IPS DF 19.7 (cell line): Measurements from ENCODE around the gene ADGRV1.

Experiments
- DNase-seq: peaks from one replicate; pipeline ENCODE4 v3.0.0-alpha.2; 2013; ENCODE audit warnings: low read depth, low spot score

Gene ADGRV1

DNA sequence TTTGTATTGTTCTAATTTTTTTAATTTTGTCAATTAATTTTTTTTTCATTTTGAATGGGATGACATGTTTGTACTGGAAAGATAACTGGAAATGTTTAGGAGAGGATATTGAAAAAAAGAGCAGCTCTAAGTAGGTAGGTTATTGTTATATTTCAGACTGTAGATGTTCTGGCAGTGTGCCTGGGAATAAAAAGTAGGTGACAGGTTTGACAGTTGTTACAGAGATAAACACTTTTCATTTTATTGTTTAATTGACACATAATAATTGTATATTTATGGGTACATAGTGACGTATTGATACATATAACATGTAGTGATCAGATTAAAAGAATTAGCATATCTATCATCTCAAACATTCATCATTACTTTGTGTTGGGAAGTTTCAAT, 545.5 kb downstream of the ADGRV1 start:
- DNase-seq, result no peak

- DNase-seq, result no peak
Observed at GRCh38 chr5:91106842-91107511, 548.4 kb downstream of the ADGRV1 start.

DNA sequence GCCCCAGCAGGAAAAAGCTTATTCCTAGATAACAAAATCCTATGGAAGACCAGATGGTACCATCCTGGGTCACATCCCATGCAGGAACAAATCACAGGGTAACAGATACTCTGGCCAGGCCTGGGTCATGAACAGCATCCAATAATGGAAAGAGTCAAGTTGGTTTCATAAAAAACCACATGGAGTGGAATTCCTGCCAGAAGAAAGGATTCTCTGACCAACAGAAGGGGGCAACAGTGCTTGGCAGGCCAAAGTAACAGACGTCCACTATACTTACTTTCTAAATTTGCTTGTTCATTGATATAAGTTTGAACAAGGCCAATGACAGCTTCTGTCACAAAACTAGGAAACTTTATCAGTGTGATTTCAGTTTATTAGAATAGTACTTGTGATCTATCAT, 551.0 kb downstream of the ADGRV1 start:
- DNase-seq, result no peak

DNA sequence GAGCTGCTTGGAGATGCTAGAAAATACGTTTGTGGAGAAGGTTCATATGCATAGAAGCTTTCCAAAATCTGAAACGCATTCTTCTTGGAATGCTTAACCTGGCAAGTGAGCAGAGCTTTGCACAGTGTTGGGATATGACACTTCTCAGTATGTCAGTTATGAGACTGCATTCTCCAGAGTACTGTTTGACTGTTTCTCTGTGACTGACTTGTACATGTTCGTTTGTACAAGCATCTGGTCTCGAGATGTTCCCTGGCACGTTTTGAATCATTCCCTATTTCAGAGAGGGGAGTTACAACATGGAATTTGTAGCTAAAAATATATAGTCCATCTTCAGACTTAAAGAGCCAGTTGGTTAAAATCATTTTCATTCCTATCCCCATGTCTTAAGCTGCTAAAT, 552.1 kb downstream of the ADGRV1 start:
- DNase-seq, result no peak

DNA sequence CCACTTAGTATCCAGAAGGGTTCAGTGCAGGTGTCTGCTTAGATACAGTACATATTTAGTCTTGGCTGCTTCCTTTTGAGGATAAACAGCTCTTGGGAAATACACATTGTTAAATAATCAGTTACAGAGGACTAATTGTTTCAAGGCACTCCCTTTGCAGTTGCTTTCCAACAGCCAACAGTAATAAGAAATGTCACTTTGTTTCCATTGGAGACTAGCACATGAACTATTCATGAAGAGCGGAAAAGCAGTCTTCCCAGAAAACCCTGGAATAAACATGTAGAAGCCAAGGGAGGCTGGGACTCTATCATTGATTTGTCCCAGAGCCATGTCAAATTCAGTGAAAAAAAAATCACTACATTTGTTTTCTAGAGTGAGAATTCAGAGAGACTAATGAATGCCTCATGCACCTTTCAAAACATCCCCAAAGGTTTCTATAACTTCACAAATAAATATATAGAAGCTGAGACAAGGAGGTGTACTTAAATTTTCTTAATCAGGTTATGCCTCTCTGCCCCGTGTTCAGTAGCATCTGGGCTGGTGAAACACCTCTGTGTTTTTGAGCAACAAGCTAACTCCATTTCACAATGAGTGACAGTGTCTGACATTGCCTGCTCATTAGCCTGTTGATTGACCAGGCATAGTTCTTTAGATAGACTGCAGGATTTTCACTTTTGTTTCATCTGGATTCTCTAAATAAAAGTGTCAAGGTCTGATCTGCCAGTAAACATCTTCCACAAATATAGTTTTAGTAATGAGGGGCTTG, 553.1 kb downstream of the ADGRV1 start:
- no peak for DNase-seq

- no peak for DNase-seq
Observed at GRCh38 chr5:91114658-91115057, 556.1 kb downstream of the ADGRV1 start.

DNA sequence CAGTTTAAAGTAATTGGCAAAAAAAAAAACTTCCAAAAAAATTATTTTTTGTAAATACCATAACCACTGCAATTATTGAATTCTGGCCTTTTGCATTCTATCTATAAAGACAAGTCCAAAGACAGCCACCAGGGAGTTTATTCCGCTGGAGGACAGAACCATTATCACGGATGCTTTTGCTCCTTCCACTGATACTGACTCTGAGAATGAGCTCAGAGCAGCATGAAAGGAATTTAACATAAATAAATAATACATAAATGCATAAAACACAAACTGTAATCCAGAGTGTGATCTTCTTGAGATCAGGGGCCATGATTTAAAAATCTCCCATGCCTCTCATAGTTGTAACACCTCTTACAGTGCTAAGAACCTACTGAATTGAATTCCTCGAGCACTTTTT, 559.8 kb downstream of the ADGRV1 start:
- DNase-seq, result no peak

GRCh38 chr5:91118796-91119195, 560.2 kb downstream of the ADGRV1 start:
- DNase-seq, result no peak

DNA sequence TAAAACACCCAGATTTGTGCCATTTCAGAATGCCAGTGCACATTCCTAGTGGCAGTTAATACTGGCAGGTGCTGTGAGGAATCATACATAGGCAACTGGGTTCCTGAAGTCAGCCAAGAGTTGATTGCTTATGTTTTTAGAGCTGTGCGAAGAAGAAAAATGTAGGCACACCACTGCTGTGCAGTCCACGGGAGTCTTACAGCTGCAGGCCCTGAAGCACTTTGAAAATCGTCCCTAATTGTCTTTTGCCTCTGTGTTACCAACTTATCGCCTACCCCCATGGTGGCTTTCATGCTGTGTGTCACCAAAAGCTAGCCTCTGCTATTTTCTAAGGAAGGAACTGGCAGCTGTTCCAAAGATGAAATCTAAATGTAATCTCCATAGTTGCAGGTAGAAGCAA, 560.6 kb downstream of the ADGRV1 start:
- no peak for DNase-seq

GRCh38 chr5:91119981-91120850, 561.6 kb downstream of the ADGRV1 start:
- no peak for DNase-seq

- no peak for DNase-seq
Observed at GRCh38 chr5:91121347-91121993, 562.9 kb downstream of the ADGRV1 start.

DNA sequence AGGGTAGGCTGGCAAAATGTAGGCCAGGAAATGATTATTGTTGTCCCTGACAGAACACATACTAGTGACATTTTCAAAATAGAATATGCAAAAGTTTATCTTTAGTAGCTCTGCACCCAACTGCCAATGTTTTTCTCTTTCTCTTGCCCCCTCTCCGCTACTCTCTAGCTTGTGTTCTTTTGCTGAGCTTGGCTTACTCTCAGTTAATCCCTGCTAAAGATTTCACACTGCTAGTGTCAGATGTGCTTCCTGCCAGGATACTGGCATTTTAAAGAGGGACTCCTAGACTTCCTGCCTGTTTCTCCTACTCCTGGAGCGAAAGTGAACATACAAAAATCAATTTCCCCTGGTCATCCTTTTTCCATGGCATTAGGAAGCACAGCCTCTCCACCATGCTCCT, 564.1 kb downstream of the ADGRV1 start:
- no peak for DNase-seq

DNA sequence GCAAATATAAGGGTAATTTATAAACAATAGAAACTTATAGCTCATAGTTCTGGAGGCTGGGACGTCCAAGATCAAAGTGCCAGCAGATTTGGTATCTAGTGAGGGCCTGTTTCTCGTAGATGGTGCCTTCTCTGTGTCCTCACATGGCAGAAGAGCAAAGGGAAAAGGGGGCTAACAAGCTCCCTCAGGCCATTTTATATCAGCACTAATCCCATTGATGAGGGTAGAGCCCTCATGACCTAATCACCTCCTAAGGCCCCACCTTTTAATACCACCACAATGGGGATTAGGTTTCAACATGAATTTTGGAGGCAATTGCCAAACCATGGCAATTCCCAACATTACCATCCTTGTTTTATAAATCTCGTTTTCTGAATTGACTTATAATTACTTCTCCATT, 564.7 kb downstream of the ADGRV1 start:
- no peak for DNase-seq

- no peak for DNase-seq
Observed at GRCh38 chr5:91123901-91124300, 565.3 kb downstream of the ADGRV1 start.

GRCh38 chr5:91125916-91126315, 567.3 kb downstream of the ADGRV1 start:
- no peak for DNase-seq

DNA sequence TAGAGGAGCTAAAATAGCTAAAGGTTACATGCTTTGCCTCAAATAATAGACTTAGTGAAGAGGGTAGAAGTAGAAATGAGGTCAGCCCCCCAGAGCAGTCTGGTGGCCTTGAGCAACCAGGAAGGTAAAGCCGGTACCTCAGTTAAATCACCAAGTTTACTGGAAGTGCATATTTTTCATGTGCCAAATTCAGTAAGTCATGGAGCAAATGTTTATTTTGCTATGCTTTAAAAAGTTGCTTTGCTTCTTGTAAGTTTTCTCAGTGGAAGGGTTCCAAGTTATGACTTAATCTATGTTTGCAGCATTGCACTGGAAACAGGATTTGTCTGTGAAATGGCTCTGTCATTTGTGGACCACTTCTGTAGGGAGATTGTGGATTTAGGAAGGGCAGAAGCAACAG, 567.9 kb downstream of the ADGRV1 start:
- no peak for DNase-seq

DNA sequence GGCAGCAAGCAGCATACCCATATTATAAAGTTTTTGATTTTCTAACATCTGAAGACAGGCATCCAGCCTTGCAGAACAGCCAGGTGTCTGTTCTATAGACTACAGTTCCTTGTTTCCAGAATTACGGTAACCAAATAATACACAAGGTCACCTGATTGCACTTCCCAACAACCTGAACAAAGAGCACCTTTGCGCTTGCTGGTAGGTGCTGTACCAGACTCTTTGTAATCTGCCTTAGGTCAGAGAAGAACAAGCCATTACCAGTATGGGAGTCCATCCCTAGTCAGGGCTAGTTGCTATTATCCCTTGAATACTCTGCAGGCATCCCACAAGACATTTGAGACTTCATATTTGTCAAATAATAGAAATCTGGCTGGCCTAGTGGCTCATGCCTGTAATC, 568.3 kb downstream of the ADGRV1 start:
- no peak for DNase-seq

GRCh38 chr5:91127456-91128081, 569.0 kb downstream of the ADGRV1 start:
- no peak for DNase-seq

DNA sequence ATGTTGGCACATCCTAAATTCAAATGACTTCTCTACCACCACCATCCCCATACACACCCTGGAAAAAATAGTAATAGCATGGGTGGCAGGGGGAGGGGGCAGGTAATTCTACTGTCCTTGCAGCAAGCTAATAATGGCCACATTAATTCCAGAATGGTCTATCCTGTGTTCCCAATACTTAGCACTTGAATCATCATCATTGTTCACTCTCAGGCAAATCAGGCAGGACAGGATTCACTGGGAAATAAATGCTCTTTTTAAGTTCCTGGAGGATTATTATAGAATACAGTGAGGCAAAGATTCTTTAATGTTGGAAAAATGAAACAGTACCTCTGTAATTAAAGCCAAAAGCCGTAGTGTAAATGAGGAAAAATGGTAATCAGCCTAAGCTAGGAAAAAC, 570.0 kb downstream of the ADGRV1 start:
- DNase-seq, result no peak

GRCh38 chr5:91129748-91130147, 571.2 kb downstream of the ADGRV1 start:
- no peak for DNase-seq

DNA sequence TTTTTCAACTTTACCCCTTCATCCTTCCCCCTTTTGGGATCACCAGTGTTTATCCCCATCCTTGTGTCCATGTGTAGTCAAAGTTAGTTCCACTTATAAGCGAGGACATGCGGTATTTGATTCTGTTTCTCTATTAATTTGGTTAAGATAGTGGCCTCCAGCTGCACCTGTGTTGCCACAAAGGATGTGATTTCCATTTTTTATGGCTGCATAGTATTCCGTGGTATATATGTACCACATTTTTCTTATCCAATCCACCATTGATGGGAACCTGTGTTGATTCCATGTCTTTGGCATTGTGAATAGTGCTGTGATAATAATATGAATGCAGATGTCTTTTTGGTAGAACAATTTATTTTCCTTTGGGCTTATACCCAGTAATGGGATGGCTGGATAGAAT, 572.2 kb downstream of the ADGRV1 start:
- no peak for DNase-seq

- no peak for DNase-seq
Observed at GRCh38 chr5:91132550-91132949, 574.0 kb downstream of the ADGRV1 start.
